ENCODE results near the gene KCTD3.

The KCTD3 gene

GRCh38 chr1:215643592-215644321 is 76.7 kb downstream of the KCTD3 start:
- no peak overlapping the region for H3K9ac ChIP-seq (ENCODE audit: insufficient read length)
- TF ChIP-seq POLR2AphosphoS5 (IDR thresholded peaks at IDR 0.05; ENCODE audit: borderline replicate concordance, low read depth, low read length): no peak
- TF ChIP-seq EZH2 (IDR thresholded peaks at IDR 0.05): no peak
- no peak for TF ChIP-seq FOXP2 (optimal IDR thresholded peaks at IDR 0.05; ENCODE audit: control extremely low read depth, extremely low read length, insufficient read depth)

GRCh38 chr1:215645182-215645581 is 78.1 kb downstream of the KCTD3 start:
- no peak overlapping the region for H3K4me3 ChIP-seq
- no peak for DNase-seq (ENCODE audit: low read depth, low spot score)
- H3K9me3 ChIP-seq (ENCODE audit: low read depth, low read length): no peaks in the 10 kb centered on the region
- no peaks in the 10 kb centered on the region for H3K36me3 ChIP-seq (ENCODE audit: insufficient read depth, low read length)
- H3K9ac ChIP-seq (ENCODE audit: insufficient read length): no peak overlapping the region
- TF ChIP-seq FOXP2 (optimal IDR thresholded peaks at IDR 0.05; ENCODE audit: control extremely low read depth, extremely low read length, insufficient read depth) (no peak), EZH2 (IDR thresholded peaks at IDR 0.05) (no peak), POLR2AphosphoS5 (IDR thresholded peaks at IDR 0.05; ENCODE audit: borderline replicate concordance, low read depth, low read length) (no peak)
- no peak overlapping the region for H3K27ac ChIP-seq

More at GRCh38 chr1:215643592-215644321, 76.7 kb downstream of the KCTD3 start:
- no peak overlapping the region for H3K4me3 ChIP-seq
- H3K27ac ChIP-seq: no peak overlapping the region
- no peak for DNase-seq (ENCODE audit: low read depth, low spot score)
- no peaks in the 10 kb centered on the region for H3K9me3 ChIP-seq (ENCODE audit: low read depth, low read length)
- no peaks in the 10 kb centered on the region for H3K36me3 ChIP-seq (ENCODE audit: insufficient read depth, low read length)

- Histone ChIP-seq H3K9me3 (ENCODE audit: low read depth, low read length) (no peaks in the 10 kb centered on the region), H3K36me3 (ENCODE audit: insufficient read depth, low read length) (no peaks in the 10 kb centered on the region), H3K27ac (no peak overlapping the region), H3K4me3 (no peak overlapping the region), H3K9ac (ENCODE audit: insufficient read length) (no peak overlapping the region)
- TF ChIP-seq FOXP2 (optimal IDR thresholded peaks at IDR 0.05; ENCODE audit: control extremely low read depth, extremely low read length, insufficient read depth): no peak
- TF ChIP-seq EZH2 (IDR thresholded peaks at IDR 0.05): no peak
- DNase-seq (ENCODE audit: low read depth, low spot score): no peak
Observed at GRCh38 chr1:215645861-215646260, 78.8 kb downstream of the KCTD3 start.

- DNase-seq (ENCODE audit: low read depth, low spot score): no peak
- Histone ChIP-seq H3K9ac (ENCODE audit: insufficient read length) (no peak overlapping the region), H3K4me3 (no peak overlapping the region), H3K36me3 (ENCODE audit: insufficient read depth, low read length) (no peaks in the 10 kb centered on the region), H3K9me3 (ENCODE audit: low read depth, low read length) (no peaks in the 10 kb centered on the region), H3K27ac (no peak overlapping the region)
- TF ChIP-seq POLR2AphosphoS5 (IDR thresholded peaks at IDR 0.05; ENCODE audit: borderline replicate concordance, low read depth, low read length) (no peak), EZH2 (IDR thresholded peaks at IDR 0.05) (no peak), FOXP2 (optimal IDR thresholded peaks at IDR 0.05; ENCODE audit: control extremely low read depth, extremely low read length, insufficient read depth) (no peak)
Observed at GRCh38 chr1:215647738-215648137, 80.6 kb downstream of the KCTD3 start.

DNA sequence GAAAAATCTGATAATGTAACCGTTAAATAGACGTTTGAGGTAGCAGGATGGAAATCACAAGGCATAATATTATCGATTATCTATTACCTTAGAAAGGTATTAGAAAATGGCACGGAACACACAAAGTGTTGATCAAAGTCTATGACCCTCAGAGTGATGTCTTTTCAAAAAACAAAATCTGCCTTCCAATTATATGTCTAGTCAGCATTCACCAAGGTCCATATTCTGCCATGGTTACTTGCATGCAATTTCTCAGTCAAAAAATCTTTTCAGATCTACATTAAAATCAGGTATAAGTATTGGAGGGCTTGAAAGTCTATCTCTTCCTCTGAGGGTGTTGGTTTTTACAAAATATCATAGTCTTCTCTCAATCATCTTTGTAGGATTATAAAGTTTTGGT is 81.9 kb downstream of the KCTD3 start:
- TF ChIP-seq EZH2 (IDR thresholded peaks at IDR 0.05) (no peak), POLR2AphosphoS5 (IDR thresholded peaks at IDR 0.05; ENCODE audit: borderline replicate concordance, low read depth, low read length) (no peak), FOXP2 (optimal IDR thresholded peaks at IDR 0.05; ENCODE audit: control extremely low read depth, extremely low read length, insufficient read depth) (no peak)
- Histone ChIP-seq H3K36me3 (ENCODE audit: insufficient read depth, low read length) (no peaks in the 10 kb centered on the region), H3K9ac (ENCODE audit: insufficient read length) (no peak overlapping the region), H3K9me3 (ENCODE audit: low read depth, low read length) (no peaks in the 10 kb centered on the region), H3K4me3 (no peak overlapping the region), H3K27ac (no peak overlapping the region)
- no peak for DNase-seq (ENCODE audit: low read depth, low spot score)

GRCh38 chr1:215650446-215651149 is 83.5 kb downstream of the KCTD3 start:
- Histone ChIP-seq H3K9me3 (ENCODE audit: low read depth, low read length) (no peaks in the 10 kb centered on the region), H3K27ac (no peak overlapping the region), H3K9ac (ENCODE audit: insufficient read length) (no peak overlapping the region), H3K36me3 (ENCODE audit: insufficient read depth, low read length) (no peaks in the 10 kb centered on the region), H3K4me3 (no peak overlapping the region)
- no peak for DNase-seq (ENCODE audit: low read depth, low spot score)
- no peak for TF ChIP-seq EZH2 (IDR thresholded peaks at IDR 0.05)
- no peak for TF ChIP-seq POLR2AphosphoS5 (IDR thresholded peaks at IDR 0.05; ENCODE audit: borderline replicate concordance, low read depth, low read length)
- no peak for TF ChIP-seq FOXP2 (optimal IDR thresholded peaks at IDR 0.05; ENCODE audit: control extremely low read depth, extremely low read length, insufficient read depth)

GRCh38 chr1:215651867-215652266 is 84.8 kb downstream of the KCTD3 start:
- Histone ChIP-seq H3K27ac (no peak overlapping the region), H3K9me3 (ENCODE audit: low read depth, low read length) (no peaks in the 10 kb centered on the region), H3K9ac (ENCODE audit: insufficient read length) (no peak overlapping the region), H3K4me3 (no peak overlapping the region), H3K36me3 (ENCODE audit: insufficient read depth, low read length) (no peaks in the 10 kb centered on the region)
- no peak for TF ChIP-seq POLR2AphosphoS5 (IDR thresholded peaks at IDR 0.05; ENCODE audit: borderline replicate concordance, low read depth, low read length)
- no peak for TF ChIP-seq EZH2 (IDR thresholded peaks at IDR 0.05)
- no peak for TF ChIP-seq FOXP2 (optimal IDR thresholded peaks at IDR 0.05; ENCODE audit: control extremely low read depth, extremely low read length, insufficient read depth)
- no peak for DNase-seq (ENCODE audit: low read depth, low spot score)

GRCh38 chr1:215652371-215652770 is 85.3 kb downstream of the KCTD3 start:
- no peak overlapping the region for H3K4me3 ChIP-seq
- H3K9me3 ChIP-seq (ENCODE audit: low read depth, low read length): no peaks in the 10 kb centered on the region
- no peak overlapping the region for H3K27ac ChIP-seq
- H3K9ac ChIP-seq (ENCODE audit: insufficient read length): no peak overlapping the region
- no peak for DNase-seq (ENCODE audit: low read depth, low spot score)
- no peak for TF ChIP-seq FOXP2 (optimal IDR thresholded peaks at IDR 0.05; ENCODE audit: control extremely low read depth, extremely low read length, insufficient read depth)
- no peak for TF ChIP-seq EZH2 (IDR thresholded peaks at IDR 0.05)
- no peak for TF ChIP-seq POLR2AphosphoS5 (IDR thresholded peaks at IDR 0.05; ENCODE audit: borderline replicate concordance, low read depth, low read length)
- H3K36me3 ChIP-seq (ENCODE audit: insufficient read depth, low read length): no peaks in the 10 kb centered on the region

All from SK-N-MC (cell line).